ENCODE data around the gene MKI67.
"Not testable (repeated sequence)": the region's sequence is repeated elsewhere in the genome, so short reads cannot be mapped to it uniquely, and the experiment has no call there.

Gene MKI67

DNA sequence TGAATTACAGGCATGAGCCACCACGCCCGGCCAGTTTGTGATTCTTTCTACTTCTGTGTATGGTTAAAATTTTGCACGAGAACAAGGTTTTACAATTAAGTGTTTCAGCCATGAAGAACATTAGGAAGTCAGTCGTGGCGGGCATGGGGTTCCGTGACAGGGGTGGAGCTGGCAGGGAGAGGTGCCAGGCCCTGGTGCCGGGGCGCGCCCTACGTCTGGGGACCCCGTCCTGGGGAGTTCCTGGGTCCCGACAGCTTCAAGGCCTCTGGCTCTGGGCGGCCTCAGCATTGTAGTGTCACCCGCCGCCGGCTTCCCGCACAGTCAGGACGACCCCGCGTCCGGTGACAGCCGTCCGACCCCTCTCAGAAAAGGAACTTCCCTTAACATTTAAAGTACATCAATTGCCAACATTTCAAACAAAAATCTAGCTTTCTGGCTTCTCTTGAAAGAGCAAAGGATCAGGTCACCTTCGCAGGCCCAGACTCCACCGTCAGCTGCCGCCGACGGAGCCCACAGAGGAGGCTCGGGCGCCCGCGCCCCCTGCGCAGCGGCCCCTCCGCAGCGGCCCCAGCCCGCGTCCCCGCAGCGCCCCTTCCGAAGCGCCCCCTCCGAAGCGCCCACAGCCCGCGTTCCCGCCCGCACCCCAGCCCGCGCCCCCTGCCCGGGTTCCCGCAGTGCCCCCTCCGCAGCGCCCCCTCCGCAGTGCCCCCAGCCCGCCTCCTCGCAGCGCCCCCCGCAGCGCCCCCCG, 23.2 kb upstream of the MKI67 start:
- DNase-seq, result no peak

DNA sequence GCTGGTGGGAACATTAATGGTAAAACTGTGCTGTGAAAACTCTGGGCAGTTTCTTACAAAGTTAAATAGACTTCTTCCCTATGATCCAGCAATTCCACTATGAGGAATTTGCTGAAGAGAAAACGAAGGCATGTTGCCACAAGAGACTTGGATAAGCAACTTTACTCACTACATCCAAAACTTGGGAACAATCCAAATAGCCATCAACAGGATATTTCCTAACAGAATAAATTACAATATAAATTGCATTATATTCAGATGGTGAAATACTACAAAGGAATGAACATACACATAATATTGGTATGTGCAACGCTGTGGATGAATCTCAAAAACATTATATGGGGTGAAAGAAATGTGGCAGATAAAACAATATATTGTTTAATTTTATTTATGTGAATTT, 21.4 kb upstream of the MKI67 start:
- no peak for DNase-seq

DNA sequence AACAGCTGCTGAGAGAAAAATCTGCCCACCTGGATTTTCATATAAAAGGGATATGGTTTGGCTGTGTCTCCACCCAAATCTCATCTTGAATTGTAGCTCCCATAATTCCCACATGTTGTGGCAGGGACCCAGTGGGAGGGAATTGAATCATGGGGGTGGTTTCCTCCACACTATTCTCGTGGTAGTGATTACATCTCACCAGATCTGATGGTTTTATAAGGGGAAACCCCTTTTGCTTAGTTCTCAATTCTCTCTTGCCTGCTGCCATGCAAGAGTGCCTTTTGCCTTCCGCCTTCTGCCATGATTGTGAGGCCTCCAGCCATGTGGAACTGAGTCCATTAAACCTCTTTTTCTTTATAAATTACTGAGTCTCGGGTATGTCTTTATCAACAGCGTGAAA, 20.8 kb upstream of the MKI67 start:
- no peak for DNase-seq

DNA sequence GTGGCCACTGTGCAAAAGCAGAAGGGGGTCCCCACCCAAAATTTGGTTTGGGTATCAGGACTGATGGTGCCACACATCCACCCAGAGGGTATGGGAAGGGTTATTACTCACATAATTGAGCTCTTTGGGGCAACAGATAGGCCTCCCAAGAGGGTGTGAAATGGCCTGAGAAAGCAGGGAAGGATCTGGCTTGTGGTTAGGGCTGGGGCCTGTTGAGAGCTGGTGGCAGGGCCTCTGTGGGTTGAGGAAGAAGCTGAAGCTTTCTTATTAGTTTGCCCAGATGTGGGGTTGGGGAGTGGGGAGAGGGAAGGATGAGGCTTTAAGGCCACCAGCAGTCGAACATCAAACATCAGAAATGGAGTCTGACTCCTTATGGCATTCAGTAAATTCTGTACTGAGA, 18.3 kb upstream of the MKI67 start:
- no peak for DNase-seq

DNA sequence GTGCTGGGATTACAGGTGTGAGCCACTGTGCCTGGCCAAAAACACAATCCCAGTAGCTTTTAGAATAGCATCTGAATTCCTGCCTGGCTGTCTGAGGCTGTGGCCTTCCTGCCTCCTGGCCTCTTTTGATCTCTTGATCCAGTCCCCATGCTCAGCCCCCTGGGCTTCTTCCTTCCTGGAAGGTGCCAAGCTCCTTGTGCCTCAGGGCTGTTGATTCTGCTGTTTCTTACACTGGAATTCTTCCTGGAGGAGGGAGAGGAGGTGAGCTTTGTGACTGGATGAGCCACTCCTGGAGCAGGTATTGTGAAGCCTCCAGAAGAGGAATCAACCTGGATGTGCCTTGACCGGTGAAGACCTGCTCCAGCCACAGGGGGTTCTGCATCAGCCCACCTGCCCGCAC, 17.3 kb upstream of the MKI67 start:
- no peak for DNase-seq

DNA sequence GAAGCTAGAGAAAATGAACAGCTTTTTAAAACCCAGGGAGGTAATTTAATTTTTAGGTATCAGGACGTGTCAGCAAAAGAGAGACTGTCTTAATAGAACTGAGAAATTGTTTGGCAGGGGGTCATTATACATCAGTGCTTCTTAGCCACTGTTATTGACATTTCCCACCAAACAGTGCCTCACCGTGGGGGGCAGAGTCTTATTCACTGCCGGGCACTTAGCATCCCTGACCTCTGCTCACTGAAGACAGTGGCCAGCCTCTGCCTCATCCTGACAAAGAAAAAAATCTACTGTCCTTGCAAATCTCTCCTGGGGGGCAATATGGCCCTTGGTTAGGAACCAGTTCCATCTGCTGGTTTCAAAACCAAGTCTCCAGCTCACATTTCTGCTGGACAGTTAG, 14.2 kb upstream of the MKI67 start:
- no peak for DNase-seq

DNA sequence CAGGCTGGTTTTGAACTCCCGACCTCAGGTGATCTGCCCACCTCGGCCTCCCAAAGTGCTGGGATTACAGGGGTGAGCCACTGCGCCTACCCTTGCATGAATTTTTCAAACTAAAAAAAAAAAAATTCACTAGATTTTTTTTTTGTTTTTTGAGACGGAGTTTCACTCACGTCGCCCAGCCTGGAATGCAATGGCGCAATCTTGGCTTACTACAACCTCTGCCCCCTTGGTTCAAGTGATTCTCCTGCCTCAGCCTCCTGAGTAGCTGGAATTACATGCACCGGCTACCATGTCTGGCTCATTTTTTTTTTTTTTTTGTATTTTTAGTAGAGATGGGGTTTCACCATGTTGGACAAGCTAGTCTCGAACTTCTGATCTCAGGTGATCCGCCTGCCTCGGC, 12.2 kb upstream of the MKI67 start:
- DNase-seq, result not testable (repeated sequence)

DNA sequence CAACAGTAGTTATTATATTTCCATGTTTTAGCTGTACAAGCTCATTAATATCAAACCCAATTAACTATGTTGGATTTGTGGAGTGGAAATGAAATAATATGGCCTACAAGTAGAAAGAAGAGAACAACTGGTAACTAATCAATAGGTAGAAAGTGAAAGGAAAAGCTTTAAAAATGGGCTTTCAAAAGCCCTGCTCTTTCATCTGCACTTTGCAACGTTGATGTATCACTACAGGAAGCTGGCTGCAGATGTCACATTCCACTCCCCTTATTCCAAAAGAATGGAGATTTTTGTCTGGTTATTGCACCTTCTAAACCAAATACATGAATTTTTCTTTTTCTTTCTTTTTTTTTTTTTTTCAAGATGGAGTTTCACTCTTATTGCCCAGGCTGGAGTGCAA, 11.7 kb upstream of the MKI67 start:
- no peak for DNase-seq

DNA sequence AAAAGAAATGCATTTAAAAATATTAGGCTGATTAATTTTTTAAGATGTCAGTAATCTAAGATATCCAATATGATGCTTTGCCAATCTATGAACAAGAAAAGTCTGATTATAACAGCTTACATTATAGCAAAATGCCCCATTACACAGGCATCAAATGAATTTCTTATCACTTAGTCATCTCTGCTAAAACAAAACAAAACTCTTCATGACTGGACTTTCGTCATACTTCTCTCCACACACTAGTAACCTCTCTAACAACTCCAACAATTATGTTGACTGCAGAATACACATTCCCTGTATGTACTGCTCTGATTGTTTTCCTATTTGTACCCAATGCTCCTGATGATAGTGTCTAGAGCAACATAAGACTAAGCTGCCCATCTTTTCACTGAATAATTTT, 3.8 kb upstream of the MKI67 start:
- DNase-seq, result no peak

DNA sequence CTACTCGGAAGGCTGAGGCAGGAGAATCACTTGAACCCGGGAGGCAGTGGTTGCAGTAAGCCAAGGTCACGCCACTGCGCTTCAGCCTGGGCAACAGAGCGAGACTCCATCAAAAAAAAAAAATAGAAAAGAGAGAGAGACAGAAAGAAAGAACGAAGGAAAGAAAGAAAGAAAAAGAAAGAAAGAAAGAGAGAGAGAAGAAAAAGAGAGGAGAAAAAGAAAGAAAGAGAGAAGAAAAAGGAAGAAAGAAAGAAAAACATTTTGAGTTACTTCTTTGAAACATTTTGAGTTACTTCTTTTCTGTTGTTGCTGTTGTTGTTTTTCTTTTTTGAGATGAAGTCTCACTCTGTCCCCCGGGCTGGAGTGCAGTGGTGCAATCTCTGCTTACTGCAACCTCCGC, 2.4 kb upstream of the MKI67 start:
- no peak for DNase-seq

DNA sequence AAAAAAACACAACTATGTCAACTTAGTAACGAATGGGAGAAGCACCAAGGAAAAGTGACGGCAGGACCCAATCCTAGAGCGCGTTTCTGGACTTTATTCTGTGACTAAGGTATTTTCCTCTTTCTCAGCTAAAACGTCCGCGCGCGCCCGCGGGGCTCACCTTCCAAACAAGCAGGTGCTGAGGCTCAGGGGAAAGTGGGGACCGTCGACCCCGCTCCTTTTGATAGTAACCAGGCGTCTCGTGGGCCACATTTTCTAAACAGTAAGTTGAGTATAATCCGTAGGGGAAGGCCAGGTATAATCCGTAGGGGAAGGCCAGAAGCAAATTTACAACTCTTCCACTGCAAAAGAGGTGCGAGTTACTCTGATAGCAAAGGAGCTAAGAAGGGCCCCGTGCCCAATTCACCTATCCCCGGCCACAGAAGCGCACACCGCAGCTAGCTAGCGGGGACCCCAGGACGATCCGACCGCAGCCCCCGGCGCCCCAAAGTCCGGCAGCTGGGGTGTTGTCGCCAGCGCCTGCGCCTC, 743 bp downstream of the MKI67 start:
- DNase-seq, result no peak

DNA sequence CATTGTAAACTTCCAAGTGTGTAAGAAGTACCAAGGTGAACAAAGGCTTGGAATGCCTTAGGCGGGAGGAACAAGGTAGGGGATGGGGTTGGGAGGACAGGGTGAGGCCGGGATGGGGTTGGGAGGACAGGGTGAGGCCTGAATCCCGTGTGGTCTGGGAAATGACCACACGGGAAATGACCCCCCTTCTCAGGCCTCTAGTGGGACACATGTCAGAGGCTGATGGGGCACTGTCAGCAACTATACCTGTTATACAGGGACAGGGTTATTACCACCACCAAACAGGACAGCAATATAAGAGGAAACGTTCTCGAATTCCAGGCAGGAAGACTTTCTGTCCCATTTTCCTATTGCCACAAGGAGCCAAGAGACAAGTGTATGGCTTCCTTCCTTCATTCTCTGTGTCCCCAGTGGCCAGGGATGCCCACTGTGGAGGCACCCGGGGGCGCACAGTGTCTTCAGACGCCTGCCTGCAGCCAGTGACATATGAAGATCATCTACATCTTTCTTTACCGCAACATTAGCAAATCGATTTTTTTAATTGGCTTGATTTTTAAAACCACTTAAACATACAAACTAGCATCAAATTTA, 1.3 kb downstream of the MKI67 start:
- no peak for DNase-seq

DNA sequence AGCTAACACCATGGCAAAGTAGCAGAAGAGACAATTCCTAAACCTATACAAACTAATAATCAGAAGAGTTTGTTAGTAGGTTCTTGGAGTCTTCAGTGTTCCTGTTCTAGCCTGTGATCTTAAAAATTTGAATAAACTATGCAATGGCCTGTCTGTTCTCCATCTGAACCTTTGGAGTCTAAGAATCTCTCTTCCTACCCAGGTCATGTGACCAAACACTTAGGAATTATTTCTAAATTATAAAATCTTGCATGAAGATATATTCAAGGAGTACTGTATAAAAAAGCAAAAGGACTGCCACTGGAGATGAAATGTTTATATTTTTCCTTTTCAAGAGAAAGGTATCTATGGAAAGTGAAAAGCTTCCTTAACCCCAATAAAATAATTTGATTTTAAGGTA, 2.4 kb downstream of the MKI67 start:
- DNase-seq, result no peak

DNA sequence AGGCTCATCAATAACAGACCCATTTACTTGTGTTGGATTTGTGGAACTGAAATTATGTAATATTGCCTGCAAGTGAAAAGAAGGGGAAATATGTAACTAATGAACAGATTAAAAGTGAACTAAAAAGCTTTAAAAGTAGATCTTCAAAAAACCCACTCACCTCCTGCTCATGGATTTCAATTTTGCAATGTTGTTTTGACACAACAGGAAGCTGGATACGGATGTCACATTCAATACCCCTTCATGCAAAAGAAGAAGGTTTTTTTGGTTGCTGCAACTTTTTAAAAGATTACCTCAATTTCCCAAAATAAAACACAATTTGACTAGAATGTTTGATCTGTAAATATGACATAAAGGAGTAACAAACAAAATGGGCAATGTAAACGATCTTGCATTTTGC, 3.3 kb downstream of the MKI67 start:
- DNase-seq, result no peak

DNA sequence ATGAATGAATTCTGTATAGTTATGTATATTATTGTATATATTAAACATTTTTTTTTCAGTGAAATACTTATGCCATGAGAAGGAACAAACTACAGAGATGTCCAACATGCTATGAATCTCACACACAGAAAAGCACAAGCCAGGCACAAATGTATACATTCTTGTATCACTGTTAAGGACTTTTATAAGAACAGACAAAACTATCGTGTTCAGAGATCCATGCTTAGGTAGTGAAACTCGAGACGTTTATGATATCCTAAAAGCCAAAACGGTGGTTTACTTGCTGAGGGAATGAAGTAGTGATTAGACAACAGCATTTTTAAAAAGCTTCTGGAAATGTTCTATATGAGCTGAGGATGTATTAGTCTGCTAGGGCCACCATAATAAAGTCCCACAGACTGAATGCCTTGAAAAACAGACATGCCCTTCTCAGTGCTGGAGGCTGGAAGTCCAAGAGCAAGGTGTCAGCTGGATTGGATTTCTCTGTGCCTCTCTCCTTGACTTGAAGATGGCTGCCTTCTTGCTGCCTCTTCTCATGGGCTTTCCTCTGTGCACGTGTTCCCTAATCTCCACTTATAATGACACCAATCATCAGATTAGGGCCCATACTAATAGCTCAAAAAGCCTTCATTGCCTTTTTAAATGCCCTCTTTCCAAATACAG, 4.3 kb downstream of the MKI67 start:
- no peak for DNase-seq

DNA sequence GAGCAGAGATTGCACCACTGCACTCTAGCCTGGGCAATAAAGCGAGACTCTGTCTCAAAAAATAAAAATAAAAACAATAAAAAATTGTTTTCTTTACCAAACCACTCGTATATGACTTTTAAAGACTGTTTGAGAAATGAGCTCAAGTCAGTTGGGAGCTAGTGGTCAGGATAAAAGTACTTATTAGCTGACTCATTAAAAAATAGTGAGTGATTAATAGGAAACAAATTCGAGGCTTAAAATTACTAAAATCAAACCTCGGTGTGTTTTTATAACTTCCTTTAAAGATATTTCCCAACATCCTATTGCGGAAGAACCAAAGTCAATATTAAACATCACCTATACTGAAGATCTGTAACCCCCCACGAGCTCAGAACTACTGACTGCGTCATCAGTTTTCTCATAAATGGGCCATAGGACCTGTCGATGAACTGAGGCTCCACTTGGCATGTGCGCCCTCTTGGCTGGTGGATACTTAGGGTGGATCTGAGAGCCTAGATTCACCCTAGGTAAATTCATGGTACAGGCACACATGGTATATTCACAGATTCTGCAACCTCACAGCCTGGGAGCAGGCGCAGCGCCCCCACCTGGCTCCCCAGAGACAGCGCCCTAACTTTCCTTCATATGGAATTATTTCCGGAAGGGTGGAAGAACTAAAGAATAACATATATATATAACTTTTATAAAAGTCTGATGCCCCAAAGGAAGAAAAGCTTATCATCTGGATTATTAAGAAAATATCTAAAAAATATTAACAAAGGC, 9.2 kb downstream of the MKI67 start:
- DNase-seq, result no peak

DNA sequence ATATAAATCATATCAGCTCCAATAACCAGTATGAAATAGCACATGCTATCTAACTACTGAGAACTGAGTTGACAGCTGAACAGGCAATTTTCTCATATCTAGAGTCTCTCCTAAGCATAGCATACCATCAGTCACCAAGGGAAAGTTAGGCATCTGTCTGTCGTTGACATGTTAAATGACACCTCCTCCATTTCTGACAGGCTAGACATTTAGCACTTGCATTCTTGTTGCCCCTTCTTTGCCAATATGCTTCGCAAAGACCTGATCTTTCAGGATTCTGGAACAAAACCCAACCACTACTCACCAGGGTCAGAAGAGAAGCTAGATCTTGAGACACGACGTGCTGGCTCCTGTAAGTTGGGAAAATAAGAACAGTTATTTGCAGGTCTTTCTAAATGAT, 10.0 kb downstream of the MKI67 start:
- no peak for DNase-seq

DNA sequence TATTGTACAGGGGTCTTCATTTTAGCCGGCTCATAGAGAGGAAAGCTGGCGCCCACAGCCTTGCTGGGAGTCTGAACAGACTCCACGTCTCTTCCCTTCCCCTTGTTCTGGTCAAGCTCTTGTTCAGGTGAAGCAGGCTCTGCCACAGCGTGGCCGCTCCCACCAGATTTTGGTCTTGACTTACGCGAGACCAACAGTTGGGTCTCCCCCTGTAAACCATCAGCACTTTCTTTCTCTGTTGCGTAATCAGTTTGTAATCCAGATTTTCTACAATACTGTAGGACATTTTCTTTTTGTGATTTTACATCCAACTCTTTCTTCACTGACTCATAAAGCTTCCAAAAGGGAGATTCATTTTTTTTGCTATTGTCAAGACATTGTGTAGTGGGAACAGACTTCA, 10.9 kb downstream of the MKI67 start:
- no peak for DNase-seq

DNA sequence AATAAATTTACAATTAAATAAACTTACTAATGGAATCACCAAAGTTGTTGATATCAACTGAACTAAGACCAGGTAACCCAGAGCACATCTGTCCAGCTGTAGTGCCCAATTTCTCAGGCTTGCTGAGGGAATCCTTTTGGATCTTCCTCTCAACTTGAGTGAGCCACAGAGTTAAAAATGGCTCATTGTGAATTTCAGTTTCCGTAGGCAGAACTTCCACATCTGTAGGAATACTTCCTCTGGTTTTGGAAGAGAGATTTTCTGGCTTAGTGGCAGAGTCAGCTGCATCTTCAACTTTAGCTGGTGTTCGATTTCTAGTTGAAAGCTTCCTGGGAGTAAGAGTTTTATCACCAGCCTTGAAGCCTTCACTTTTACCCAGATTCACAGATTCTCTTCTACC, 11.3 kb downstream of the MKI67 start:
- no peak for DNase-seq

DNA sequence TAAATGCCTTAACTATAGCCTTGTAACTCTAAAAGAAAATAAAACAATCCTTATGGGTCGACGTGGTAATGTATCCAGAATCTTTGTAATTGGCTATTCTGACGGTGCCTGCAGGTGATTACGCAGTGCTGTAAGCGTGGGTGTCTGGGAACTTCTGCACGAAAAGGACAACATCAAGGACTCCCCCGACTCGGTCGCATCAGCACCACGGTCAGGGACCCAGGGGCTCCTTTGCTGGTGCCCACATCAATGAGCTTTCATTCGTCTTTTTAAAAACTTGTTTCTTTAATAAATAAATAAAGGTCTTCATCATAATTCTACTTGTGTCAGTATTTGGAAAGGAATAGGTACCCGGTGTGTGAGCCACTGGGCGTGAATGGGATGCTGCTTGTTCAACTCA, 13.2 kb downstream of the MKI67 start:
- DNase-seq, result no peak

DNA sequence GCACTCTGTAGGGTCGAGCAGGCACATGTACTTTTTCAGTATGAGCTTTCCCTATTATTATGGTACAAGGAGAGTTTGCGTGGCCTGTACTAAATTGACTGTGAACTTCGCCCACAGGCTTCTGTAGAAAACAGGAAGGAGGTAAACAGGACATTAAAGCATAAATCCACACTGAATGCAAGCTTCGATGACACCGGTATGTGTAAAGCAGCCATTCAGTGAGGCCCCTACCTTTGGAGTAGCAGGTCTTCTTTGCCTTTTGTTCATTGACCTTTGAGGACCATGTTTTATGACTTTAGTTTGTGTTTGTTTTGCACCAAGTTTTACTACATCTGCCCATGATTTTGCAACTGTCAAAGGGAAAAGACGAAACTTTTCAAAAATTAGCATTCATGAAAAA, 14.5 kb downstream of the MKI67 start:
- DNase-seq, result no peak

DNA sequence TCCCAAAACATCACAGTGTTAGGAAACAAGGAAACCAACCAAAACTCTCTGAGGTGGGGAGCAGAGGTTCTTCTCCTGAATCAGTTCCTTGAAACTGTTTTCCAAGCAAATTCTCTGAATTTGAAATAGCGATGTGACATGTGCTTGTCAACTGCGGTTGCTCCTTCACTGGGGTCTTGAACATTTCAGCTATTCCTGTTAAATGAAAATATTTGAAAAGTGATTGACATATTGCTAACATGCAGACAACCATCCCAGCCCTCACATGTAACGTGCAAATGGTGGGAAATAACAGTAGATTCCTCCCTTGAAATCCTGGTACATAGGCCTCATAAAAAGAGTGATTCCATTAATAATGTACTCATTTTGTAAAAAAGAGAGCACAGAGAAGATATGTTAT, 15.9 kb downstream of the MKI67 start:
- DNase-seq, result no peak

DNA sequence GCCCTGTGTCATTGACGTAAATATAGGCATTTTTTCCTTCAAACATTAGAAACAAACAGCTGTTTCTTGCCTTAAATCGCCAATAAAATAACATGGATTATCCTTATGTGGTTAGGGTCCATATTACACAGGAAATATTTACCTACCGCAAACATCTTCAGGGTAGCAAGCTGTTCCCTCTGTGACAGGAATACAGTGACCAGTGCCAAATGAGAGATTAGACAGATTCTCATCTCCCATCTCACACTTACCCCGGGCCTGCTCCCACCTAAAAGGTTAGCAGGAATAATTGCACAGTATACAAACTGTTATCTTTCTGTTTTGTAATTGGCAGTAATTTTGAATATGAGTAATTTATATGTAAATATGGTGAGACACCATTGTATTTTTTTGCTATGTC, 16.5 kb downstream of the MKI67 start:
- no peak for DNase-seq

DNA sequence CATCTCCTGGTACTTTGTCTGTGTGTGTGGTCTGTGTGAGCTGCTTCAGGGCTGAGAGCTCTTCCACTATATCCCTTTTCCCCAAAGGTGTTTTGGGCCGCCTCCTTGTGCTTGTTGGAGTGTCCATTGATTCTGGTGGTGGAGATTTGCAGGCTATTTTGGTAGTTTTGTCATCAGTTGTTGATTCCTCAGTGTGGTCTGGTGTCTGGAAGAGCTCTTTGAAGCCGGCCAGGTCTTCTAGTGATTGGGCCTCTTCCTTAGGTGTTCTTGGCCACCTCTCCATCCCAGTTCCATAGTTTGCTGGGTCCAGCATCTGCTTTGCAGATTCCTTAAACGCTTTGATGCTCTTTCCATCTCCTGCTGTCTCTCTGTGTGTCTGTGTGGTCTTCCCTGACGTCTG, 20.8 kb downstream of the MKI67 start:
- DNase-seq, result no peak
